Endodermal cell (in vitro differentiated cells): ENCODE measurements around the gene TMC7. TPM values are rescaled to one million over a fixed set of nuclear protein-coding genes. Genes with fewer than 3 reads are reported as not detected.
"Not testable (repeated sequence)": the region's sequence is repeated elsewhere in the genome, so short reads cannot be mapped to it uniquely, and the experiment has no call there.

Experiments used
- DNase-seq: peaks from one replicate; pipeline ENCODE4 v3.0.0-alpha.2; 2017
- H3K27ac ChIP-seq: 2 replicates; pipeline ENCODE4 v1.5.1; 2013; ENCODE audit warnings: mild to moderate bottlenecking, low read depth, low read length, moderate library complexity
- H3K27me3 ChIP-seq: 2 replicates; pipeline ENCODE4 v1.6.1; 2013; ENCODE audit warnings: mild to moderate bottlenecking, low read length, moderate library complexity; ENCODE audit not compliant: insufficient read depth, control insufficient read depth, poor library complexity, severe bottlenecking
- H3K36me3 ChIP-seq: 2 replicates; pipeline ENCODE4 v1.7.0; 2013; ENCODE audit warnings: mild to moderate bottlenecking, low read length, moderate library complexity; ENCODE audit not compliant: control insufficient read depth, insufficient read depth
- H3K4me1 ChIP-seq: one replicate; pipeline ENCODE4 v1.7.0; 2013; ENCODE audit warnings: low read length; ENCODE audit not compliant: control insufficient read depth, insufficient read depth
- H3K4me3 ChIP-seq: 2 replicates; pipeline ENCODE4 v1.5.1; 2013; ENCODE audit warnings: mild to moderate bottlenecking, low read length, moderate library complexity
- H3K9ac ChIP-seq: 2 replicates; pipeline ENCODE4 v1.6.1; 2013; ENCODE audit warnings: mild to moderate bottlenecking, low read length, moderate library complexity; ENCODE audit not compliant: poor library complexity, severe bottlenecking; ENCODE audit errors: extremely low read depth
- H3K9me3 ChIP-seq: 2 replicates; pipeline ENCODE4 v1.6.1; 2013; ENCODE audit warnings: mild to moderate bottlenecking, low read length, moderate library complexity; ENCODE audit not compliant: control insufficient read depth
- H3K27ac Mint-ChIP-seq: 2 replicates; pipeline ENCODE4 v1.8.0; 2020; ENCODE audit warnings: mixed read lengths
- H3K27me3 Mint-ChIP-seq: 2 replicates; pipeline ENCODE4 v1.8.0; 2021; ENCODE audit warnings: mild to moderate bottlenecking, mixed read lengths; ENCODE audit not compliant: insufficient read depth
- H3K36me3 Mint-ChIP-seq: 2 replicates; pipeline ENCODE4 v1.8.0; 2020; ENCODE audit warnings: low read depth, mixed read lengths
- H3K4me1 Mint-ChIP-seq: 2 replicates; pipeline ENCODE4 v1.8.0; 2020; ENCODE audit warnings: mixed read lengths
- H3K4me3 Mint-ChIP-seq: 2 replicates; pipeline ENCODE4 v1.8.0; 2020; ENCODE audit warnings: mild to moderate bottlenecking, moderate library complexity, mixed read lengths
- H3K9me3 Mint-ChIP-seq: 2 replicates; pipeline ENCODE4 v1.8.0; 2020; ENCODE audit warnings: mild to moderate bottlenecking, mixed read lengths
- WGBS, 2 experiments: methylation state at CpG; one replicate each; pipeline versions ENCODE4 v1.1.5 to v1.1.7; 2013; ENCODE audit warnings: missing lambda C conversion rate in 2 of 2, mixed read lengths in 1 of 2; ENCODE audit not compliant: insufficient coverage in 1 of 2, insufficient read length in 1 of 2; 5-methylcytosine and 5-hydroxymethylcytosine counted together
- total RNA-seq, 2 donors: library from RNA; stranded (reverse); fragmentation: NEBNext Ultra II Directional in 1 of 2; extraction: Animal tissue kit (Norgen Biotek cat#: 25700) in 1 of 2; gene quantifications; 2 replicates in 1 of 2; 3 replicates in 1 of 2; pipeline ENCODE4 v1.2.1, GENCODE V29; 2021

TMC7 gene
- total RNA-seq, 2 donors from 2014 or later = 14.9 to 16.6 TPM

GRCh38 chr16:18993531-18993930, 9.8 kb downstream of the TMC7 start:
- DNase-seq, H3K4me1 ChIP-seq, H3K27ac ChIP-seq, H3K27me3 ChIP-seq, H3K27me3 Mint-ChIP-seq, H3K27ac Mint-ChIP-seq, H3K9ac ChIP-seq, H3K4me3 ChIP-seq, H3K4me3 Mint-ChIP-seq: not testable (repeated sequence)
- Mint-ChIP-seq H3K36me3 (peaks cover 45% of the 10 kb centered on the region), H3K4me1 (peaks cover 11% of the 10 kb centered on the region), H3K9me3 (peaks cover 13% of the 10 kb centered on the region)
- peaks cover 15% of the 10 kb centered on the region for H3K36me3 ChIP-seq
- H3K9me3 ChIP-seq = peaks cover 14% of the 10 kb centered on the region
- WGBS, 2 experiments = 94% methylated on average over 3 of the region's 3 CpGs; no CpG with 5 or more reads in 1 of the 2 experiments

- peaks cover 13% of the 10 kb centered on the region for H3K9me3 Mint-ChIP-seq
- H3K4me1 ChIP-seq, H3K27ac ChIP-seq, H3K4me3 Mint-ChIP-seq, DNase-seq, H3K4me1 Mint-ChIP-seq, H3K27me3 Mint-ChIP-seq, H3K27ac Mint-ChIP-seq, H3K9ac ChIP-seq, H3K4me3 ChIP-seq, H3K27me3 ChIP-seq: not testable (repeated sequence)
- Histone ChIP-seq H3K36me3 (peaks cover 15% of the 10 kb centered on the region), H3K9me3 (peaks cover 14% of the 10 kb centered on the region)
- WGBS, 2 experiments = 77 to 79% methylated on average over 7 of the region's 7 CpGs
- peaks cover 46% of the 10 kb centered on the region for H3K36me3 Mint-ChIP-seq
Measured at GRCh38 chr16:18994181-18994580, 10.4 kb downstream of the TMC7 start.

DNA sequence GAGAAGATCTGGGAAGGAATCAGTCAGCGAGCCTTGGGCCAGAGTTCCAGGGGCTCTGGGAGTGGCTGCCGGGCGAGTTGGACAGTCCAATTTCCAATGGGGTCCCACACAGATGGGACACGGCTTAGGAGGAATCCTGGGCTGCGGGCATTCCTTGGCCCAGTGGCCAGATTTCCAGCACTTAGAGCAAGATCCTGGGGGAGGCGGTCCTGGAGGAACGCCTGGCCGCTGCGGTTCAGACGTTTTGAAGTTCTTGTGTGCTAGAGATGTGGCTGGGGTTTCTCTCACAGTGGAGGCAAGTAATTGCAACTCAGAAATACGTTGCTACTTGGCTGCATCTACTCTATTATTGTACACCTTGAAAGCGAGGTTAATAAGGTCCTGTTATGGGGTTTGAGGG, 11.7 kb downstream of the TMC7 start:
- Mint-ChIP-seq H3K36me3 (peaks cover 43% of the 10 kb centered on the region), H3K9me3 (peaks cover 13% of the 10 kb centered on the region)
- H3K27ac ChIP-seq, H3K4me3 ChIP-seq, H3K36me3 ChIP-seq, H3K27me3 Mint-ChIP-seq, H3K9ac ChIP-seq, H3K4me1 Mint-ChIP-seq, H3K27ac Mint-ChIP-seq, H3K4me3 Mint-ChIP-seq, H3K27me3 ChIP-seq, H3K4me1 ChIP-seq, DNase-seq: not testable (repeated sequence)
- H3K9me3 ChIP-seq = peaks cover 14% of the 10 kb centered on the region
- WGBS, 2 experiments = 95% methylated on average over 12 of the region's 12 CpGs

- not testable (repeated sequence) for H3K9ac ChIP-seq, H3K27me3 Mint-ChIP-seq, H3K4me3 Mint-ChIP-seq, H3K4me1 ChIP-seq, H3K4me1 Mint-ChIP-seq, H3K9me3 Mint-ChIP-seq, DNase-seq, H3K27me3 ChIP-seq, H3K4me3 ChIP-seq, H3K27ac ChIP-seq, H3K27ac Mint-ChIP-seq
- peaks cover 44% of the 10 kb centered on the region for H3K36me3 Mint-ChIP-seq
- WGBS, 2 experiments = 92 to 93% methylated on average over 9 of the region's 9 CpGs
- peaks cover 14% of the 10 kb centered on the region for H3K9me3 ChIP-seq
- H3K36me3 ChIP-seq = peaks cover 19% of the 10 kb centered on the region
Measured at GRCh38 chr16:18996536-18996935, 12.8 kb downstream of the TMC7 start.

GRCh38 chr16:18997001-18997400, 13.3 kb downstream of the TMC7 start:
- H3K4me1 Mint-ChIP-seq, H3K9me3 Mint-ChIP-seq, H3K9ac ChIP-seq, H3K27me3 ChIP-seq, H3K4me3 Mint-ChIP-seq, H3K27ac ChIP-seq, H3K4me1 ChIP-seq, H3K4me3 ChIP-seq, H3K27me3 Mint-ChIP-seq, DNase-seq, H3K27ac Mint-ChIP-seq: not testable (repeated sequence)
- H3K36me3 Mint-ChIP-seq = peaks cover 47% of the 10 kb centered on the region
- H3K9me3 ChIP-seq = peaks cover 14% of the 10 kb centered on the region
- 93 to 98% methylated on average over 9 of the region's 9 CpGs for WGBS, 2 experiments
- peaks cover 22% of the 10 kb centered on the region for H3K36me3 ChIP-seq
